Stimulated activated CD4-positive, alpha-beta T cell treated with anti-CD3 and anti-CD28 coated beads, Interleukin-4, amount 100 ng/mL, for 48 hours (primary cell): ENCODE data around the gene KRTAP5-6.
"Not testable (repeated sequence)": the region's sequence is repeated elsewhere in the genome, so short reads cannot be mapped to it uniquely, and the experiment has no call there.

Experiments used
- DNase-seq, 2 donors: peaks; one replicate each; pipeline ENCODE4 v3.0.0-alpha.2; 2020; ENCODE audit warnings: low read depth in 2 of 2

KRTAP5-6 gene

GRCh38 chr11:1683904-1684572, 13.0 kb upstream of the KRTAP5-6 start:
- not testable (repeated sequence) for DNase-seq

DNA sequence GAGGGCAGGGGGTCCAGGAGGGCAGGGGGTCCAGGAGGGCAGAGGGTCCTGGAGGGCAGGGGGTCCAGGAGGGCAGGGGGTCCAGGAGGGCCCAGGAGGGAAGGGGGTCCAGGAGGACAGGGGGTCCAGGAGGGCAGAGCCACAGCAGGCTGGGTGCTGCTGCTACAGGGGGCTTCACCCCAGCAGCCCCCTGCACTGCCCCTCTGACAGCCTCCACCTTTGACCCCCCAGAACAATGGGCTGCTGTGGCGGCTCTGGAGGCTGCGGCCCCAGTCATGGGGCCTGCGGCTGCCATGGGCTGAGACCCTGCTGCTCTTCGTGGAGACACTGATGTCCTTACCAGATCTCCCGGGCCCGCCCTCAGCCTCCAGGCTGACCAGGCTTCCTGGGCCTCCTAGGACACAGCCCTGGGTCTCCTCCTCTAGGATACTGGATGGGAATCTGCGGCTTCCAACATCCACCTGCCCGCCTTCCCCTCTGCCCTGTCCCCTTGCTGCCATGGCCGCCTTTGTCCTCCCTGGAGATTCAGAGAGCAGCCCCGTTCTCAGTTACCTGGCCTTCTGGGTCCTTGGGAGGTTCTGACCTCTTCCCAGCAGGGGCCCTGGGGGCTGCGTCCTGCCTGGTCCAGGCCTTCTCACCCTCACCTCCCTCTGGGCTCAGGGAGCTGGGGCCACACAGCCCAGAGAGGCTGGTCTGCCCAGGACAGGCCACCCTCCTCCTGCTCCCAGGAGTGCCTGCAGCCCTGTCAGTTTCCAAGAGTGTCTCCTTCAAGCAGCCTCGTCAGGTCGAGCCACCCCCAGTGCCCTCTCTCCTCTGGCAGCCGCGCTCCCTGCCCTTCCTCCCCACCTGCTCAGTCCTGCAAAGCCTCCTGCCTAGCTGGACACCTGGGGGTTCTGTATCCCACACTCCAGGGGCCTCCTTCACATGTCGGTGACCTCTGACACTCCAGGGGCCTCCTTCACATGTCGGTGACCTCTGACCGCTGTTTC, 11.8 kb upstream of the KRTAP5-6 start:
- DNase-seq: not testable (repeated sequence)

- DNase-seq: not testable (repeated sequence)
Observed at GRCh38 chr11:1686220-1686619, 10.8 kb upstream of the KRTAP5-6 start.

DNA sequence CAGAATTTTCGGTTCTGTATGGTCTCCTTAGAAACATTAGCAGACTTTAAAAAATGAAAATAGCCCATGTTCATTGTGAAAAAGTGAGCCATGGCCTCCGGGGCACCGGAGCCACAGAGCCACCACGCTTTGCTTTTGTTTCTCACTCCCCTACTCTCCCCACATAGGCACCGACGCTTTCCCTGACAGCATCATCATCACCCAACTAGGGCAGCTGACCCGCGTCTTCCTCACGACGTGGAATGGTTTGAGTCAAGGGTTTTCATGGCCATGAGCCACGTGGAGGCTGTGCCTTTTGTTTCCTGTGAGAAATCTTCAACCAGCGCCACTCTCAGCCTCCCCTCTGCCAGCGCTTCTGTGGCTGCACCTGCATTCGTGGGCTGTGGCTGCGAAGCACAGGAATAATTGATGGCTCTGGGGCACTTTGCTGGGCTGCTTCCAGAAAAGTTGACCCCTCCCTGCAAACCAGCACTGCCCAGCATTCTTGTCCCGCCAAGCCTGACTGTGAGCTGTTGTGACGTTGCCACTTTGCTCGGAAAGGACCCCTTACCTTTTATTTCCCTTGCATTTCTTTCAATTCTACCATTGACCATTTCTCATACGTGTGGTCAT, 8.6 kb upstream of the KRTAP5-6 start:
- DNase-seq: not testable (repeated sequence)

DNA sequence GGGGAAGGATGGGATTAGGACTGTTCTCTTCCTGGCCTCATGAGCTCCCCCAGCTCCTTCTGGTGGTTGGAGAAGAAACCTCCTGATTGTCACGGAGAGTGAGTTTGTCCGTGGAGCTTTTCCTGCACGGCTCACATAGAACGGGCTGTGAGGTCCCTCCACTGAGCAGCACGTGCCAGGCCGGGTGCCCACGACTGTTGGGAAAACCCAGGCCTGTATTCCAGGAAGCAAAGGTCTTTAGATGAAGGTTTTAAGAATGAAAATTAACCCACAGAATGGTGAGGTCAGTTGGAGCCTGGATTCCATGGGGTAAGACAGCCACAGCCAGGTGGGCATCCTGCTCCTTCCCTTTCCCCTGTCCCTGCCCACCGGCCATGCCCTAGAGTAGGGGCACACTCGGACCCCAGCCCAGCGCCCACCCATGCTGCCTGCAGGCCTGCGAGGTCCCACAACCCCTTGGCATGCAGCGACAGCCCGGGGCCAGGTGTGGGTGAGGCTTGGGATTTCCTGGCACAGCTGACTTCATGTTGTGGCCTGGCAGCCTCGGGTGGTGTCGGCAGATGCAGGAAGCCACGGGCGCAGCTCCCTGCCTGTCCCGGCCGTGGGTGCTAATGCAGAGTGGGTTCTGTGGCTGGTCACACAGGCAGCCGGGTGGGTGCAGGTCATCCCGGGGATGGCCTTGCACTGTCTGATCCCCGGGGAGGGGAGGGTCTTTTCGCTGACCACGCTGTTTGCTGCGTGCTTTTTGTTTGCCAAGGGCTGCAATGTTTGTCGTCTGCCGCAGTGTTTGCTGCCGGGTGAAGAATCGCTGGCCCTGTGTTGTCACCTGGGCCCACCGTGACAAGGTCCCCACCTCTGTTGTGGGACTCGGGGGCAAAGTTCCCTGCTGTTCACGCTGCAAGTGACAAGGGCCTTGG, 7.5 kb upstream of the KRTAP5-6 start:
- not testable (repeated sequence) for DNase-seq

DNA sequence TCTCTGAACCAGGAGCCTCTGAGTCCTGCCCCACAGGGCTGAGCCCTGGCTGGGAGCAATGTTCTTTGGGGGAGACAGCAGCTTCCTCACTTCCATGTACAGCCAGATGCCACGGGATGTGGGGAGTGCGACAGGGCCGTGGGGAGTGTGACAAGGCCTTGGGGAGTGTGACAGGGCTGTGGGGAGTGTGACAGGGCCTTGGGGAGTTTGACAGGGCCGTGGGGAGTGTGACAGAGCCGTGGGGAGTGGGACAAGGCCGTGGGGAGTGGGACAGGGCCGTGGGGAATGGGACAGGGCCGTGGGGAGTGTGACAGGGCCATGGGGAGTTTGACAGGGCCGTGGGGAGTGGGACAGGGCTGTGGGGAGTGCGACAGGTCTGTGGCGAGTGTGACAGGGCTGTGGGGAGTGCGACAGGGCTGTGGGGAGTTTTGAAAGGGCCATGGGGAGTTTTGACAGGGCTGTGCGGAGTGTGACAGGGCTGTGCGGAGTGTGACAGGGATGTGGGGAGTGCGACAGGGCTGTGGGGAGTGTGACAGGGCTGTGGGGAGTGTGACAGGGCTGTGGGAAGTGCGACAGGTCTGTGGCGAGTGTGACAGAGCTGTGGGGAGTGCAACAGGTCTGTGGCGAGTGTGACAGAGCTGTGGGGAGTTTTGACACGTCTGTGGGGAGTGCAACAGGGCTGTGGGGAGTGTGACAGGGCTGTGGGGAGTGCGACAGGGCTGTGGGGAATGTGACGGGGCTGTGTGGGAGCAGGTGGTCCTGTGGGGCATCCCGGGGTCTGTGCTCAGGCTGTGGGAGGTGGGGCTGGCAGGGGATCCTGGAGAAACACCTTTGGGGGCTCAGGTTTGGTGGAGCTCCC, 6.6 kb upstream of the KRTAP5-6 start:
- DNase-seq: no peak

- DNase-seq: no peak
Observed at GRCh38 chr11:1691026-1691877, 5.7 kb upstream of the KRTAP5-6 start.

DNA sequence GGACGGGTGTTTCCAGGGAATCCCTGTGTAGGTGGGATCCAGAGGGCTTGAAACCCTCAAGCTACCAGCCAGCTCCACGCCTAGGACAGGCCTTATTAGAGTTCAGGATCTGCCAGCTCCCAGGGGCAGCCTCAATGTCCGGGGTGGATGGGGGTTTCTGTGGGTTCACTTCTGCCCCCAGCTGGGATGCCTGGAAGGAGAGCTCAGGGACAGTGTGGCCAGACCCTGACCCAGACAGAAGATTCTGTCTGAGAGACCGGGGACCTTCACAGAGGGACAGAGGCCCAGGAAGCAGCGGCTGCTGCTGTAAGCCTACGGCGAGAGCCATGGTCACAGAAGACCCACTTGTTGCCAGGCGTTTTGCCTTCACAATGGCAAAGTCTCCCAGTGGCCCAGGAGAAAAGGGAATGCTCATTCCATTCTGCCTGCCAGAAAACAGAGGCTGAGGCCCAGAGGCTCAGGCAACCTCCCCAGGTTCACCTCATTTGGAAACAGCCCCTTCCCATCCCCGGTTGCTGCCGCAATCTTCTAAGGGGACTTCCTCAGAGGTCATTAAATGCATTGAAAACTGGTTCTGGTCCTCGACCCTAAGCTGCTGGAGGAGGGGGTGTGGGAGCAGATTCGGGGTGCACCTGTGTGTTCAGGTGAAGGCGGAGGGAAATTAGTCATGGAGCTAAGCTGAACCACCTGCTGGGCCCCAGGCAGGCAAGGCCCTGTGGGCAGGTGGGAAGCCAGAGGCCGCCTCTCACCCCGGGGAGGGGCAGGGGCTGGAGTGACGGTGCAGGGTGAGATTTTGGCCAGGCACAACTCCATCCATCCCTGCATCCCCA, 4.9 kb upstream of the KRTAP5-6 start:
- no peak for DNase-seq

- no peak for DNase-seq
Observed at GRCh38 chr11:1692708-1693326, 4.2 kb upstream of the KRTAP5-6 start.

DNA sequence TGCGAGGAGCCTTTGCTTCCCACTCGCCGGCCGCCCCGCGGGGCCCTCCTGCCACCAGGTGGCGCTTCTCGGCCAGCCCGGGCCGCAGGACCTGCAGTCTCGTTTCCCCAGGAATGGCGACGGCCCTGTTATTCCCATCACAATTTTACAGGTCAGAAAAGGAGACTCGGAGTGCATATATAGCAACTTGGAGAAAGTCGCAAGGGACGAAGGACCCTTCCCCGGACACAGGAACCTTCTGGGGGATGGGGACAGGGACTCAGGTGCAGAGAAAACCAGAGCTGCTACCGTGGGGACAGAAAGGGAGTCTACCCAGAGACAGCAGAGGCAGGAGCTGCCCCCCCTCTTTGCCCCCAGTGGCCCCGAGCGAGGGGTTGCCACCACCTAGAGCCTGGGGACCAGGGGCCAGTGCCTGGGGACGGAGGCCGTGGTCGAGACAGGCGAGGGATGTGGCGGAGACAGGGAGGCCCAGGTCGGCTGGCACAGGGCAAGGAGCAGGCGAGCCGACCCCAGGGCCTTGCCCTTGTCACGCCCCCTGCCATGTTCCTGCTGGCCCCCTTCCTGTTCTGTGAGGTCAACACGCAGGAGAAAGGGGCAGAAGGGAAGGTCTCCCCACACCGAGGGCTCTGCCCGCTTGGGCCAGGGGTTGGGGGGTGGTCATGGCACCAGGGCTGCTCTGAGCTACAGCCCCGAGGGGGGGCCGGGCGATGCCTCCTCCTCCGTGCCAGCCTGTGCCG, 3.5 kb upstream of the KRTAP5-6 start:
- DNase-seq: peak; percentile 66 to 74

DNA sequence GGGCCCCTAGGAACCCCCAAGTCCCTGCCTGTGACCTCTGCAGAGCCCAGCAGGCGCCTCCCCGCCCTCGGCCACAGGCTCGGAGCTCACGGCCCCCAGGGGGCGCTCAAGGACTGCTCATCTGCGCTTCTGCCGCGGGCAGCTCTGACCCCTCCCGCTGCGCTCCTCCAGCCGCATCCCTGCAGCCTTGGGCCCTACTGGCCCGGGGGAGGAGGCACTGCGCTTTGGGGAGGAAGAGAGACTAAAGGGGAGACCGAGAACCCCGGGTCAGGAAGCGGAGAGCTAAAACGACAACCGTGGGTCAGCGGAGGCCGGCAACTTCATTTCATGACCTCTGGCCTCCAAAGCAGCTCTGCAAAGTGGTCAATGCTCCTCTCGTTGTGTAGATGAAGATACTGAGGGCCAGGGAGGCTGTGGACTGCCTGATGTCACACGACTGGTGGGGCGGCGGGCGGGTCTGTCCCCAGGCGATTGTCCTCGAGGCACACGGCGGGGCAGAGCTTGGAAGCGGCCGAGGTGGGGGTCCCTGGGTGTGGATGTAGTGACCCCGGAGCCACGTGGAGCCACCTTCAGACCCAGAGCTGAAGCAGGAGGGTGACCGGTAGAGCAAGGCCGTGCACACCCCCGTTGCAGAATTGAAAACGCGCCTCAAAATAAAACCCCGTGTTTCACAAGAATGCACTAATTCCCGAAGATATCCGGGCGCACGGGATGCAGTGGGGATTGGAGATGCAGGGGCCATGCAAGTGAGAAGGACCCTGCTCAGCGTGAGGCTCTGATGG, 2.7 kb upstream of the KRTAP5-6 start:
- peak; percentile 76 to 84 for DNase-seq

GRCh38 chr11:1694846-1695547, 2.0 kb upstream of the KRTAP5-6 start:
- no peak for DNase-seq

DNA sequence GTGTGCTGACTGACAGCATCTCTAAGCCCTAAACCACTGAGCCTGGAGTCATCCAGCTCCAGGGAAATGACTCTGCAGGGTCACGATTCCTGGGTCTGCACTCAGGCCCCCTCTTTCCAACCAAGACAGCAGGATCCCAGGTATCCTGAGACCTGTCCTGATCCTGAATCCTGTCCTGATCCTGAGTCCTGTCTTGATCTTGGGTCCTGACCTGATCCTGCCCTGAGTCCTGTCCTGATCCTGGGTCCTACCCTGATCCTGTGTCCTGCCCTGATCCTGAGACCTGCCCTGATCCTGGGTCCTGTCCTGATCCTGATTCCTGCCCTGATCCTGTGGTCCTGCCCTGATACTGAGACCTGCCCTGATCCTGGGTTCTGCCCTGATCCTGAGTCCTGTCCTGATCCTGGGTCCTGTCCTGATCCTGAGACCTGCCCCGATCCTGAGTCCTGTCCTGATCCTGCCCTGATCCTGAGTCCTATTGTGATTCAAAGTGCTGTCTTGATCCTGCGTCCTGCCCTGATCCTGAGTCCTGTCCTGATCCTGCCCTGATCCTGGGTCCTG, 1.4 kb upstream of the KRTAP5-6 start:
- no peak for DNase-seq

- no peak for DNase-seq
Observed at GRCh38 chr11:1699771-1700170, 2.8 kb downstream of the KRTAP5-6 start.

DNA sequence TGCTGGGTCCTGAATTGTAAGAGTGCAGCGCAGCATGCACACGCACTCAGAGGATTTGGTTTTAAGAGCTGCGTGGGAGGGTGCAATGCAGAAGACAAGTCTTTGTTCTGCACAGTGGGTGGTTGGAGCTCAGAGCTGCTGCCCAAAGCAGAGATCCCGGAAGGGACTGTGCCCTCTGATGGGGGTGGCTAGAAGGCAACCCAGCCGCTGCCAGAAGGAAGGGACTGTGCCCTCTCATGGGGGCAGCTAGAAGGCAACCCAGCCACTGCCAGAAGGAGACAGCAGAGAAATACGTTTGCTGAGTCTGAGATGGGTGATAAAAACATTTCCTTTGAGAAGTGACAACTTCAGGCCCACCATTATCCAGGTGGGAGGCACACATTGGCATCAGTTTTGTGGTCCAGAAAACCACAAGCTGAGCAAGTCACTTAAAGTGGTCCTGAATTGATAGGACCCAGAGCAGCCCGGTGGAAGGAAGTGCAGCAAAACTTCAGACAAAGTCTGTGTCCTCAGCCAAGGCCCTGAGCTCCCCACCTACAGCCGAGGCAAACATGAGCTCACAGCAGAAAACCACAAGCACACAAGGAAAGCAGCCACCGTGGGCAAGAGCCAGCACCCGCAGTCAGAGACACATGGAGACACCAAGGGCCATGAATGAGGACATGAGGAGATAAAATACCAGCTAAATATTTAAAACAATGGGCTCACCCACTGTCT, 4.3 kb downstream of the KRTAP5-6 start:
- DNase-seq: no peak
